ENCODE measurements around the gene TRIM52. TPM values are rescaled to one million over a fixed set of nuclear protein-coding genes. Genes with fewer than 3 reads are reported as not detected.

TRIM52 gene
- total RNA-seq, 2 donors from 2014 or later: 9.8 to 10.1 TPM

DNA sequence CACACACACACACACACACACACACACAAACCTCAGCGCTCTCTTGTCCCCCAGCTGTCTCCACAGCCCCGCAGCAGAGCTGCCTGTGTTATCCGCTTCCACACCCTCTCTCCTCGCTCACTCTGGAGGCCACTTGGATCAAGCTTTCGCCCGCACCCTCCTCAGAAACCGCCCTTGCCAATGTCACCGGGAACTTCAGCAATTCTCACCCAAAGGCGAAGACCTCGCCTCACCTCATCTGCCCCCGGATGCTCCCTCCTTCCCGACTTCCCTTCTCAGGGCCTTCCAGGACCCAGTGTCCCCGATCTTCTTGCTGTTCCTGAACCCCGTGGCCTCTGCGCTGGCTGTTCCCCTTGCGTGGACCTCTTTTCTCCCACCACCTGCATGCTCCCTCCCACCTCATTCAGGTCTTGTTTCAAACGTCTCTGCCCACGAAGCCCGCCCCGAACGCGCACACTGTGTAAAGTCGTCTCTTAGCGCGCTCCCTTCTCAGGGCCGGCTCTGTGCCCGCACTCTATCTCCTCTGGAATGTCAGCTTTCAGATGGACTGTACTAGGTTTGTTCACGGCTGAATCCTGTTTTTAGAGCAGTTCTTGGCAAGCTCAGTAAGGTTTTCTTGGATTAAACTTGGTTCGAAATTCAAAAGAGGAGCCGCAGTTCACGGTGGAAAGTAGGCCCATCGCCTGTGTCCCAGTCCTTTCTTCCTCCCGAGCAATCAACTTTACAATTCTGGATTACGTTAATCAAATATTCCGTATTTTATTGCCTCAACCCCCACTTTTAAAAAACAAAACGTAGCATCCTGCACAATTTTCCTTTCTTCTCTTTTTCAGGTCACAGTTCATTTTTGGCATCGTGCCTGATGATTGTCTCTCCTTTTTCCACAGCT lies 54.9 kb downstream of the TRIM52 start:
- ATAC-seq (peak; percentile 17 to 23), DNase-seq (peak; percentile 42)
- intact Hi-C loops (cut with DNase I): loop anchor here in 1 of 2 donors (1.0 kb wide), 1 partner anchor 15 kb away; no protein-coding TSS in a partner anchor

Small RNA genes within 50 kb of the gene (microRNA-seq; reads per million reads assigned to microRNA genes)
- 0.40 to 0.54 reads per million in 2 donors for gene MIR4638

Other genes with a start within 250 kb of the TRIM52 start
- 10 to 100 TPM; 31.4 to 34.1 TPM for gene BTNL9, start 220.9 kb downstream of the TRIM52 start, total RNA-seq
- not detected for gene OR2V1, start 130.0 kb downstream of the TRIM52 start, total RNA-seq
- gene OR2V2, start 113.6 kb downstream of the TRIM52 start, total RNA-seq: not detected
- gene TRIM7, start 55.9 kb downstream of the TRIM52 start, total RNA-seq: 1 to 10 TPM; 5.9 to 9.0 TPM
- gene TRIM41, start 37.9 kb downstream of the TRIM52 start, total RNA-seq: 10 to 100 TPM; 17.1 to 19.1 TPM
- 100 to 1,000 TPM; 713 to 792 TPM for gene RACK1, start 17.2 kb downstream of the TRIM52 start, total RNA-seq
- gene OR4F3, start 106.1 kb upstream of the TRIM52 start, total RNA-seq: not detected

Measured in left cardiac atrium (tissue), 4 donors.